GM19023 (cell line): ENCODE results near the gene RTP2.

ENCODE experiments used
- ATAC-seq: cut with Tn5 transposase; IDR thresholded peaks from one replicate; pipeline ENCODE4 v1.9.1; 2021; ENCODE audit warnings: mild to moderate bottlenecking, moderate library complexity; ENCODE audit not compliant: unreplicated experiment

Gene RTP2

GRCh38 chr3:187702507-187703033 lies at the start of gene RTP2:
TSS of gene RTP2 (minus strand) at chr3:187702557. CDS start at chr3:187702128, 429 bp downstream.
- ATAC-seq = no peak

- no peak for ATAC-seq
Observed at GRCh38 chr3:187750513-187751123, 48.3 kb upstream of the RTP2 start.

GRCh38 chr3:187750006-187750512 lies 47.7 kb upstream of the RTP2 start:
- ATAC-seq = no peak

- ATAC-seq = no peak
Observed at GRCh38 chr3:187748050-187748481, 45.7 kb upstream of the RTP2 start.

- no peak for ATAC-seq
Observed at GRCh38 chr3:187747506-187747905, 45.1 kb upstream of the RTP2 start.

GRCh38 chr3:187746442-187747281 lies 44.3 kb upstream of the RTP2 start:
- no peak for ATAC-seq

GRCh38 chr3:187746059-187746441 lies 43.7 kb upstream of the RTP2 start:
- no peak for ATAC-seq

- peak; percentile 76 for ATAC-seq
Observed at GRCh38 chr3:187745201-187746058, 43.1 kb upstream of the RTP2 start, which contains the start of gene BCL6. TSS of gene BCL6 (minus strand) at chr3:187745468. CDS start at chr3:187733693, 11,775 bp downstream.

- ATAC-seq = no peak
Observed at GRCh38 chr3:187744169-187745151, 42.1 kb upstream of the RTP2 start.

- ATAC-seq = no peak
Observed at GRCh38 chr3:187743195-187744141, 41.1 kb upstream of the RTP2 start.

GRCh38 chr3:187742351-187743171 lies 40.2 kb upstream of the RTP2 start:
- ATAC-seq = no peak

- ATAC-seq = no peak
Observed at GRCh38 chr3:187741403-187742350, 39.3 kb upstream of the RTP2 start.

GRCh38 chr3:187740421-187741399 lies 38.4 kb upstream of the RTP2 start:
- ATAC-seq = no peak

GRCh38 chr3:187739561-187740332 lies 37.4 kb upstream of the RTP2 start:
- ATAC-seq = no peak
